ENCODE measurements around the gene GJA9.

The GJA9 gene

DNA sequence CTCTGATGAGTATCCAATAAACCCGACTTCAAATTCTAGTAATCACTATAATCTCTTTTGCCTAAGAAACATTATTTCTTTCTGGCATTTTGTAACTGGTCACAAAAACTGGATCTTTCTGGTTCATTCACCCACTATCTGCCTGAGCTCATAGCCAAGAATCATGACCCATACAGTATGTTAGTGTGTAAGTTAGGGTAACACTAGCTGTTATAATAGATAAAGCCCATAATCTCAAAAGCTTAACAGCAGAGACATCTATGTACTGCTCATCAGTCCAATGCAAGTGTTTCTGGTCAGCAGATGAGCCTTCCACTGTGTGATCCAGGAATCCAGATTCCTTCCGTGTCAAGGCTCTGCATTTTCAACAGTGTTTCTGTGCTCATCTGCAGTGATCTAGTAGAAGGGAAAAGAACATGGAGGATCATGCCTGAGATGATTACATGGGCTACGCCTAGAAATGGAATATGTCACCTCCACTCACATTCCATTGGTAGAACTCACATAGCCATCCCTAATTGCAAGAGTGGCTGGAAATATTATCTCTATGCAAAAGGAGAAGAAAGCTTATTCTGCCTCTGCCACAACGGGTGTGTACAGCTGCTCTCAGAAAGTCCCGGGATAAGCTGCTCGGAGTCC is 49.5 kb downstream of the GJA9 start:
- no peak for DNase-seq (ENCODE audit: low spot score)

DNA sequence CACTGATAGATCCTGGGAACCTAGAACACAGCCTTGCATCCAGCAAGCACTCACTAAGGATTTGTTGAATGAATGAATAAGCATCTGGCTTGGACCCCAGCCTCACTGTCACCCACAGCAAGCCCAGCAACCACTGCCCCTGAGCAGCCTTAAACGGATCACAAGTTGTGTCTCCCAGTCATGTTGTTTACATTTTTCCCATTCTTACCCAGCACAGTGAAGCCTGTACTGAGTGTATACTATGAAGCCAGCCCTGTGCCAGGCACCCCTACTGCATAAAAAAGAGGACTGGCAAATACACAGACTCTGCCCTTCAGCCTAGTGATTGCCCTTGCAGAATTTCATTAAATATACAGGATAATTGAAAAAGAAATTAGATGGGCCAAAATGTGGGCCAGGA is 52.0 kb downstream of the GJA9 start:
- DNase-seq (ENCODE audit: low spot score) = no peak

DNA sequence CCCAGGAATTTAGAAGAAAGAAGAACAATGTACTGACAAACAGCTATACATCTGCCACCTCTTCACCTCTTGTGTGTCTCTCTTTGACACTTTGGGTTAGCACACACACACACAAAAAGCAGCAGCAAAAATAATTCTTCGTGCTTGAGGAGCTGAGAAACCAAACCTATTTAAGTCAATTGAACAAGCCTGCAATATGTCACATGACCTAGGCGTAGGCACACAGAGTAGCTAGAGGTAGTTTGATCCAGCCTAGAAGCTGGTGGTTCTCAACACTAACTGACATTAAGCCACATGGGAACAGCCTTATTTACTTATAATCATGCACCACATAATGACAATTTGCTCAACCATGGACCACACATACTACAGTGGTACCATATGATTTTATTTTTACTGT is 54.1 kb downstream of the GJA9 start:
- DNase-seq (ENCODE audit: low spot score) = no peak

DNA sequence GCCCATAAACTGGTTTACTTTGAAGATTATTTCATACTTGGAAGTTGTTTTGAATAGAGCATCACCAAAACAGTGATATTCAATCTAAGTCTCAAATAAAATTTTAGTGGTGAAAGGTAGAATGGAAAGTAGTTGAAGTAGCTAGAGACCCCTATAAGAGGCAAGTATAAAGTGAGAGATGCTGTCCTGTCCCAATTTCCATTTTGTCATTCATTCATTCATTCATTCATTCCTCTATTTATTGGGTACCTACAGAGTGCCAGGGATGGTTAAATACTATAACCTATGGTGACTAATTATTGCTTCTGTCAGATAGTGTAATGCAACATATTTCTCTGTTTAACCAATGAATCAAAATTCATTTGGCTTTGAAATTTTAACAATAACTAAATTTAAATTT is 54.5 kb downstream of the GJA9 start:
- DNase-seq (ENCODE audit: low spot score) = no peak

DNA sequence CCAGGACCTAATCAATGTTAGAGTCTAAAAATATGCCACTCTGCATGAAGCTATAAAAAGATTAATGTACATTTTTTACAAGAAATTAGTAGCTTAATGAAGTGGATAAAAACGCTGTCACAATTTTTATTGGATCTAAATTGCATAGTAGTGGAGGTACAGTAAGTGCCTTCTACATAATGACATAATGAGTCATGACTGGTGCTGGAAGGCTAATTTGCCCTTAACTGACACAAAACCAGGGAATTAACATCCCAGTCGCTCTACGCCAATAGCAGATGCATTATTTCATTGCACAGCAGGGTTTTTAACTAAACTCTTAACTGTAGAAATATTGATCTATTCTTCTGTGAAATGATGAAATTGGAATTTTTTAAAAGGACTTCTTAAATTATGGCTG is 55.1 kb downstream of the GJA9 start:
- DNase-seq (ENCODE audit: low spot score) = no peak

All from hepatic stellate cell (primary cell).